WERI-Rb-1 (cell line): ENCODE data around the gene LRRC3C.
A peak's percentile ranks its signal among the peaks of the same experiment; 100 is the strongest.
"Not testable (repeated sequence)": the region's sequence is repeated elsewhere in the genome, so short reads cannot be mapped to it uniquely, and the experiment has no call there.

Experiments
- DNase-seq: peaks from one replicate; pipeline ENCODE4 v3.0.0-alpha.2; 2020
- H3K27ac ChIP-seq: fragments of 250-450 bp; sonication (Bioruptor Pico); 2 replicates; pipeline ENCODE4 v1.5.1; 2020; ENCODE audit warnings: mild to moderate bottlenecking, moderate library complexity
- H3K27me3 ChIP-seq: fragments of 250-450 bp; sonication (Bioruptor Pico); 2 replicates; pipeline ENCODE4 v1.5.1; 2021; ENCODE audit warnings: mild to moderate bottlenecking, low read depth, moderate library complexity; ENCODE audit not compliant: insufficient read depth, severe bottlenecking
- H3K36me3 ChIP-seq: fragments of 250-450 bp; sonication (Bioruptor Pico); 2 replicates; pipeline ENCODE4 v1.5.1; 2020; ENCODE audit warnings: mild to moderate bottlenecking, moderate library complexity
- H3K4me3 ChIP-seq: 2 replicates; pipeline ENCODE4 v1.5.1; 2011; ENCODE audit warnings: low read depth, mild to moderate bottlenecking, control low read depth, low read length
- H3K9me3 ChIP-seq: fragments of 250-450 bp; sonication (Bioruptor Pico); 2 replicates; pipeline ENCODE4 v1.5.1; 2021; ENCODE audit warnings: mild to moderate bottlenecking, moderate library complexity; ENCODE audit not compliant: severe bottlenecking
- CTCF ChIP-seq: IDR thresholded peaks from 2 replicates; pipeline ENCODE4 v1.5.1; 2011; ENCODE audit warnings: low read depth, mild to moderate bottlenecking, control low read depth, inconsistent platforms, low read length

The LRRC3C gene

GRCh38 chr17:39939588-39940419, 12.3 kb downstream of the LRRC3C start:
- Histone ChIP-seq H3K27ac (no peak overlapping the region), H3K4me3 (no peak overlapping the region), H3K9me3 (no peaks in the 10 kb centered on the region), H3K36me3 (no peaks in the 10 kb centered on the region), H3K27me3 (no peaks in the 10 kb centered on the region)
- peak; percentile 38 for DNase-seq
- TF ChIP-seq CTCF = peak; percentile 71

GRCh38 chr17:39943702-39944392, 16.3 kb downstream of the LRRC3C start:
- no peak overlapping the region for H3K27ac ChIP-seq
- TF ChIP-seq CTCF = no peak
- no peaks in the 10 kb centered on the region for H3K9me3 ChIP-seq
- H3K27me3 ChIP-seq = no peaks in the 10 kb centered on the region
- no peaks in the 10 kb centered on the region for H3K36me3 ChIP-seq
- no peak overlapping the region for H3K4me3 ChIP-seq
- no peak for DNase-seq

- no peak for DNase-seq
- Histone ChIP-seq H3K36me3 (no peaks in the 10 kb centered on the region), H3K4me3 (no peak overlapping the region), H3K9me3 (no peaks in the 10 kb centered on the region), H3K27me3 (no peaks in the 10 kb centered on the region), H3K27ac (no peak overlapping the region)
- no peak for TF ChIP-seq CTCF
Measured at GRCh38 chr17:39944393-39944711, 16.8 kb downstream of the LRRC3C start.

- DNase-seq = no peak
- no peaks in the 10 kb centered on the region for H3K9me3 ChIP-seq
- H3K27me3 ChIP-seq = no peaks in the 10 kb centered on the region
- H3K27ac ChIP-seq = no peak overlapping the region
- TF ChIP-seq CTCF = no peak
- no peak overlapping the region for H3K4me3 ChIP-seq
- no peaks in the 10 kb centered on the region for H3K36me3 ChIP-seq
Measured at GRCh38 chr17:39946551-39947330, 19.2 kb downstream of the LRRC3C start.

GRCh38 chr17:39948489-39948828, 20.9 kb downstream of the LRRC3C start:
- not testable (repeated sequence) for DNase-seq, H3K27ac ChIP-seq, H3K27me3 ChIP-seq, H3K36me3 ChIP-seq, H3K9me3 ChIP-seq, H3K4me3 ChIP-seq

- no peak for TF ChIP-seq CTCF
- no peak overlapping the region for H3K27ac ChIP-seq
Measured at GRCh38 chr17:39949028-39949427, 21.5 kb downstream of the LRRC3C start.

More at GRCh38 chr17:39949028-39949427, 21.5 kb downstream of the LRRC3C start:
- H3K4me3 ChIP-seq = no peak overlapping the region
- no peaks in the 10 kb centered on the region for H3K27me3 ChIP-seq
- DNase-seq = no peak
- H3K9me3 ChIP-seq = peaks cover 3% of the 10 kb centered on the region
- H3K36me3 ChIP-seq = no peaks in the 10 kb centered on the region
